Endodermal cell (in vitro differentiated cells): ENCODE measurements around the gene GSDMA. TPM values are rescaled to one million over a fixed set of nuclear protein-coding genes. Genes with fewer than 3 reads are reported as not detected.

Experiments
- DNase-seq: peaks from one replicate; pipeline ENCODE4 v3.0.0-alpha.2; 2017
- H3K27ac ChIP-seq: 2 replicates; pipeline ENCODE4 v1.5.1; 2013; ENCODE audit warnings: mild to moderate bottlenecking, low read depth, low read length, moderate library complexity
- H3K27me3 ChIP-seq: 2 replicates; pipeline ENCODE4 v1.6.1; 2013; ENCODE audit warnings: mild to moderate bottlenecking, low read length, moderate library complexity; ENCODE audit not compliant: insufficient read depth, control insufficient read depth, poor library complexity, severe bottlenecking
- H3K36me3 ChIP-seq: 2 replicates; pipeline ENCODE4 v1.7.0; 2013; ENCODE audit warnings: mild to moderate bottlenecking, low read length, moderate library complexity; ENCODE audit not compliant: control insufficient read depth, insufficient read depth
- H3K4me1 ChIP-seq: one replicate; pipeline ENCODE4 v1.7.0; 2013; ENCODE audit warnings: low read length; ENCODE audit not compliant: control insufficient read depth, insufficient read depth
- H3K4me3 ChIP-seq: 2 replicates; pipeline ENCODE4 v1.5.1; 2013; ENCODE audit warnings: mild to moderate bottlenecking, low read length, moderate library complexity
- H3K9ac ChIP-seq: 2 replicates; pipeline ENCODE4 v1.6.1; 2013; ENCODE audit warnings: mild to moderate bottlenecking, low read length, moderate library complexity; ENCODE audit not compliant: poor library complexity, severe bottlenecking; ENCODE audit errors: extremely low read depth
- H3K9me3 ChIP-seq: 2 replicates; pipeline ENCODE4 v1.6.1; 2013; ENCODE audit warnings: mild to moderate bottlenecking, low read length, moderate library complexity; ENCODE audit not compliant: control insufficient read depth
- H3K27ac Mint-ChIP-seq: 2 replicates; pipeline ENCODE4 v1.8.0; 2020; ENCODE audit warnings: mixed read lengths
- H3K27me3 Mint-ChIP-seq: 2 replicates; pipeline ENCODE4 v1.8.0; 2021; ENCODE audit warnings: mild to moderate bottlenecking, mixed read lengths; ENCODE audit not compliant: insufficient read depth
- H3K36me3 Mint-ChIP-seq: 2 replicates; pipeline ENCODE4 v1.8.0; 2020; ENCODE audit warnings: low read depth, mixed read lengths
- H3K4me1 Mint-ChIP-seq: 2 replicates; pipeline ENCODE4 v1.8.0; 2020; ENCODE audit warnings: mixed read lengths
- H3K4me3 Mint-ChIP-seq: 2 replicates; pipeline ENCODE4 v1.8.0; 2020; ENCODE audit warnings: mild to moderate bottlenecking, moderate library complexity, mixed read lengths
- H3K9me3 Mint-ChIP-seq: 2 replicates; pipeline ENCODE4 v1.8.0; 2020; ENCODE audit warnings: mild to moderate bottlenecking, mixed read lengths
- WGBS, 2 experiments: methylation state at CpG; one replicate each; pipeline versions ENCODE4 v1.1.5 to v1.1.7; 2013; ENCODE audit warnings: missing lambda C conversion rate in 2 of 2, mixed read lengths in 1 of 2; ENCODE audit not compliant: insufficient coverage in 1 of 2, insufficient read length in 1 of 2; 5-methylcytosine and 5-hydroxymethylcytosine counted together
- total RNA-seq, 2 donors: library from RNA; stranded (reverse); fragmentation: NEBNext Ultra II Directional in 1 of 2; extraction: Animal tissue kit (Norgen Biotek cat#: 25700) in 1 of 2; gene quantifications; 2 replicates in 1 of 2; 3 replicates in 1 of 2; pipeline ENCODE4 v1.2.1, GENCODE V29; 2021
- TF ChIP-seq, protein P1 (sequence below): fragments of 200-600 bp; sonication (generic); conservative IDR thresholded peaks from 2 replicates; pipeline ENCODE4 v1.5.0; 2021; ENCODE audit warnings: antibody characterized with exemption, mild to moderate bottlenecking

The GSDMA gene
- total RNA-seq, 2 donors from 2014 or later = not detected

DNA sequence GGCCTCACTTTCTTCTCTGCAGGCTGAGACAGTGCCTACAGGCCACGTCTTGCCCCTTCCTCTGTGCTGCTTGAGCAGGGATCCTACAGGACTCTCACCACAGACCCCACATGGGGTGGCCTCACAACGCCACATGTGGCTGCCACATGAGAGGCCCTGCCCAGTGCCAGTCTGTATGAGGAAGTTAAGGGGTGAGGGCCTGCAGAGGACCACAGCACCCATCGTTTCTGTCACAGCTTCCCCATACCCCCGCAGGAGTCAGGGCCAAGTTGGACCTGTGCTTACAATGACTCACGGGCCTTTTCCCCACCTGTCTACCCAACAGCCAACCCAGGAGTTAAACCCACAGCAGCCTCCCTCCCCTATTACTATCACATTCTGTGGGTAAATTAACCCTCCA lies 41.5 kb upstream of the GSDMA start:
- Histone ChIP-seq H3K4me1 (no peaks in the 10 kb centered on the region), H3K9ac (no peak overlapping the region), H3K27ac (no peak overlapping the region), H3K4me3 (no peak overlapping the region), H3K36me3 (peaks cover 41% of the 10 kb centered on the region), H3K9me3 (no peaks in the 10 kb centered on the region), H3K27me3 (no peaks in the 10 kb centered on the region)
- 86 to 92% methylated on average over 1 to 5 of the region's 5 CpGs for WGBS, 2 experiments
- H3K36me3 Mint-ChIP-seq = peaks cover 43% of the 10 kb centered on the region
- peaks cover 14% of the 10 kb centered on the region for H3K4me1 Mint-ChIP-seq
- no peak overlapping the region for H3K27ac Mint-ChIP-seq
- DNase-seq = no peak
- H3K4me3 Mint-ChIP-seq = no peak overlapping the region
- no peaks in the 10 kb centered on the region for H3K9me3 Mint-ChIP-seq
- TF ChIP-seq, protein P1, sequence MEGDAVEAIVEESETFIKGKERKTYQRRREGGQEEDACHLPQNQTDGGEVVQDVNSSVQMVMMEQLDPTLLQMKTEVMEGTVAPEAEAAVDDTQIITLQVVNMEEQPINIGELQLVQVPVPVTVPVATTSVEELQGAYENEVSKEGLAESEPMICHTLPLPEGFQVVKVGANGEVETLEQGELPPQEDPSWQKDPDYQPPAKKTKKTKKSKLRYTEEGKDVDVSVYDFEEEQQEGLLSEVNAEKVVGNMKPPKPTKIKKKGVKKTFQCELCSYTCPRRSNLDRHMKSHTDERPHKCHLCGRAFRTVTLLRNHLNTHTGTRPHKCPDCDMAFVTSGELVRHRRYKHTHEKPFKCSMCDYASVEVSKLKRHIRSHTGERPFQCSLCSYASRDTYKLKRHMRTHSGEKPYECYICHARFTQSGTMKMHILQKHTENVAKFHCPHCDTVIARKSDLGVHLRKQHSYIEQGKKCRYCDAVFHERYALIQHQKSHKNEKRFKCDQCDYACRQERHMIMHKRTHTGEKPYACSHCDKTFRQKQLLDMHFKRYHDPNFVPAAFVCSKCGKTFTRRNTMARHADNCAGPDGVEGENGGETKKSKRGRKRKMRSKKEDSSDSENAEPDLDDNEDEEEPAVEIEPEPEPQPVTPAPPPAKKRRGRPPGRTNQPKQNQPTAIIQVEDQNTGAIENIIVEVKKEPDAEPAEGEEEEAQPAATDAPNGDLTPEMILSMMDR = no peak
- no peaks in the 10 kb centered on the region for H3K27me3 Mint-ChIP-seq

DNA sequence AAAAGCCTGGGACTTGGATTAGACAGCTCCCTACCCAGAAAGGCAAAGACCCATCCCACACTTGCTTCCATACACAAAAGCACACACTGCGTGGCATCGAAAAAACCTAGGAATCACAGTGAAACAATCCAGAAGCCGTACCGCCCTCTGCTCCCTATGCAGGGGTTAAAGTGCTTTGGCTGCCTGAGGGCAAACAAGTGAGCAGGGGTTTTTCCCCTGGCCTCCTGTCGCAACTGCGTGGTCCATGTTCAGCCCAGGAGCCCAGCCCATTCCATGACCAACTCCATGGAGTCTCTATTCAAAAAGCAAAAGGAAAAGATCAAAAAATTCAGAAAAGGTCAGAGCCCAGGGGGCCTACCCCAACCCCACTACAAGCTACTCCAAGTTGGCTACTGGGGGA lies 40.8 kb upstream of the GSDMA start:
- WGBS, 2 experiments = 92 to 93% methylated on average over 2 to 6 of the region's 6 CpGs
- peaks cover 37% of the 10 kb centered on the region for H3K36me3 Mint-ChIP-seq

DNA sequence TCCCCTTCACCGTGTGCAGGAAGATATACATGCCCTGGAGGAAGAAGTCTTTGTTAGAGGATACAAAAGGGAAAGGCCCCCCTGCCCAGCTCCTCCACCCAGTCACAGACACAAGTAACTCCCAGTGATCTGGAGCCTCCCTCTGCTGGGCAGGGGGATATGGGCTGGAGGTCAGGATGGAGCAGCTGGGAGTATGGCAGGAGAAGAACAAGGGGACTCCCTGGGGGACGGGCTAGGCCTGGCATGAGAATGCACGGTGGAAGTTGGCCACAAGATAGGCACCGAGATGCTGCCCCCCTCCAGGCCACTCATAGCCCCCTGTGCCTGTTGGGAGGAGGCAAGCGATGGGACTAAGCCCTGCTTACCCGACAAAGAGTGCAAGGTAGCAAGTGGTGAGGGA lies 39.6 kb upstream of the GSDMA start:
- Mint-ChIP-seq H3K36me3 (peaks cover 33% of the 10 kb centered on the region), H3K4me3 (no peak overlapping the region), H3K27ac (no peak overlapping the region), H3K9me3 (no peaks in the 10 kb centered on the region), H3K27me3 (no peaks in the 10 kb centered on the region), H3K4me1 (peaks cover 21% of the 10 kb centered on the region)
- no peak overlapping the region for H3K4me3 ChIP-seq
- no peaks in the 10 kb centered on the region for H3K27me3 ChIP-seq
- peaks cover 41% of the 10 kb centered on the region for H3K36me3 ChIP-seq
- no peak for DNase-seq
- no peaks in the 10 kb centered on the region for H3K9me3 ChIP-seq
- TF ChIP-seq, protein P1 = no peak
- no peak overlapping the region for H3K9ac ChIP-seq
- no peak overlapping the region for H3K27ac ChIP-seq
- no peaks in the 10 kb centered on the region for H3K4me1 ChIP-seq
- WGBS, 2 experiments = 97% methylated on average over 6 of the region's 6 CpGs; no CpG with 5 or more reads in 1 of the 2 experiments

More for the DNA sequence above, 40.8 kb upstream of the GSDMA start:
- no peaks in the 10 kb centered on the region for H3K27me3 ChIP-seq
- H3K4me1 Mint-ChIP-seq = peaks cover 19% of the 10 kb centered on the region
- H3K9me3 ChIP-seq = no peaks in the 10 kb centered on the region
- no peak for DNase-seq
- no peaks in the 10 kb centered on the region for H3K27me3 Mint-ChIP-seq
- H3K4me3 ChIP-seq = no peak overlapping the region
- H3K9me3 Mint-ChIP-seq = no peaks in the 10 kb centered on the region
- TF ChIP-seq, protein P1 = no peak
- H3K27ac Mint-ChIP-seq = no peak overlapping the region
- no peak overlapping the region for H3K9ac ChIP-seq
- H3K4me1 ChIP-seq = no peaks in the 10 kb centered on the region
- peaks cover 41% of the 10 kb centered on the region for H3K36me3 ChIP-seq
- no peak overlapping the region for H3K4me3 Mint-ChIP-seq
- no peak overlapping the region for H3K27ac ChIP-seq
